ENCODE data around the gene ZNF578. TPM values are rescaled to one million over a fixed set of nuclear protein-coding genes. Genes with fewer than 3 reads are reported as not detected.

ZNF578 gene
- total RNA-seq (2014; rRNA removed; shearing (Covaris generic); ENCODE audit: low replicate concordance) = 0.04 TPM in 1 of 2 replicates, not detected in the other

- no peaks in the 10 kb centered on the region; the same call in 1 of the 2 replicates for H3K27me3 ChIP-seq (ENCODE audit: low read length)
- H3K4me3 ChIP-seq (ENCODE audit: low read length) = no peak within 1 kb of the TSS
- H4K20me1 ChIP-seq (ENCODE audit: insufficient read depth, low read depth, low read length) = no peaks in the 10 kb centered on the region
- no peak within 1 kb of the TSS for H3K4me2 ChIP-seq (ENCODE audit: low read depth, low read length, poor library complexity, severe bottlenecking)
- H3K27ac ChIP-seq (ENCODE audit: low read length) = no peak within 1 kb of the TSS
- no peak for DNase-seq
- no peak within 1 kb of the TSS for H2AFZ ChIP-seq (ENCODE audit: low read length)
- H3K9me2 ChIP-seq (replicated peaks; ENCODE audit: insufficient read depth, low read length) = no peaks in the 10 kb centered on the region
- H3K79me2 ChIP-seq (ENCODE audit: low read length) = no peaks in the 10 kb centered on the region
- no peak within 1 kb of the TSS for H3K9ac ChIP-seq (ENCODE audit: low read length)
- no peaks in the 10 kb centered on the region; the same call in 1 of the 2 replicates for H3K36me3 ChIP-seq (ENCODE audit: insufficient read depth, low read length)
- H3K4me1 ChIP-seq (ENCODE audit: low read length) = no peaks in the 10 kb centered on the region
- H3K9me3 ChIP-seq (ENCODE audit: low read length) = peaks cover 16% of the 10 kb centered on the region
Observed at GRCh38 chr19:52453324-52454094, at the start of gene ZNF578. ZNF578 (plus strand) TSS chr19:52453553; CDS start chr19:52501846, 48,293 bp downstream.

- H3K9ac ChIP-seq (ENCODE audit: low read length) = no peak overlapping the region
- no peaks in the 10 kb centered on the region for H3K79me2 ChIP-seq (ENCODE audit: low read length)
- H3K4me1 ChIP-seq (ENCODE audit: low read length) = no peaks in the 10 kb centered on the region
- no peak overlapping the region for H3K27ac ChIP-seq (ENCODE audit: low read length)
- H3K4me3 ChIP-seq (ENCODE audit: low read length) = no peak overlapping the region
- H3K27me3 ChIP-seq (ENCODE audit: low read length) = no peaks in the 10 kb centered on the region
- peaks cover 23% of the 10 kb centered on the region for H3K36me3 ChIP-seq (ENCODE audit: insufficient read depth, low read length)
- H4K20me1 ChIP-seq (ENCODE audit: insufficient read depth, low read depth, low read length) = no peaks in the 10 kb centered on the region
- H3K4me2 ChIP-seq (ENCODE audit: low read depth, low read length, poor library complexity, severe bottlenecking) = no peak overlapping the region
- peaks cover 32% of the 10 kb centered on the region for H3K9me3 ChIP-seq (ENCODE audit: low read length)
- no peak for DNase-seq
- H2AFZ ChIP-seq (ENCODE audit: low read length) = no peak overlapping the region
- H3K9me2 ChIP-seq (replicated peaks; ENCODE audit: insufficient read depth, low read length) = no peaks in the 10 kb centered on the region
Observed at GRCh38 chr19:52410276-52410675, 43.1 kb upstream of the ZNF578 start.

GRCh38 chr19:52415711-52416110 is 37.6 kb upstream of the ZNF578 start:
- H3K27ac ChIP-seq (ENCODE audit: low read length) = no peak overlapping the region
- no peak for DNase-seq
- no peak overlapping the region for H3K9ac ChIP-seq (ENCODE audit: low read length)
- peaks cover 43% of the 10 kb centered on the region for H3K9me3 ChIP-seq (ENCODE audit: low read length)
- no peaks in the 10 kb centered on the region for H4K20me1 ChIP-seq (ENCODE audit: insufficient read depth, low read depth, low read length)
- H3K4me3 ChIP-seq (ENCODE audit: low read length) = no peak overlapping the region
- H3K36me3 ChIP-seq (ENCODE audit: insufficient read depth, low read length) = peaks cover 3% of the 10 kb centered on the region; the same call in 1 of the 2 replicates
- H3K4me2 ChIP-seq (ENCODE audit: low read depth, low read length, poor library complexity, severe bottlenecking) = no peak overlapping the region
- H3K4me1 ChIP-seq (ENCODE audit: low read length) = no peaks in the 10 kb centered on the region
- no peaks in the 10 kb centered on the region for H3K9me2 ChIP-seq (replicated peaks; ENCODE audit: insufficient read depth, low read length)
- H3K27me3 ChIP-seq (ENCODE audit: low read length) = no peaks in the 10 kb centered on the region
- no peaks in the 10 kb centered on the region for H3K79me2 ChIP-seq (ENCODE audit: low read length)
- H2AFZ ChIP-seq (ENCODE audit: low read length) = no peak overlapping the region

GRCh38 chr19:52428937-52429336 is 24.4 kb upstream of the ZNF578 start, which contains the start of gene ZNF534:
ZNF534 (plus strand) TSS chr19:52429148; CDS start chr19:52431475, 2,327 bp downstream.
- H3K36me3 ChIP-seq (ENCODE audit: insufficient read depth, low read length) = no peaks in the 10 kb centered on the region
- H3K4me3 ChIP-seq (ENCODE audit: low read length) = no peak within 1 kb of the TSS
- H3K9ac ChIP-seq (ENCODE audit: low read length) = no peak within 1 kb of the TSS
- no peaks in the 10 kb centered on the region for H3K27me3 ChIP-seq (ENCODE audit: low read length)
- H4K20me1 ChIP-seq (ENCODE audit: insufficient read depth, low read depth, low read length) = no peaks in the 10 kb centered on the region
- H3K9me2 ChIP-seq (replicated peaks; ENCODE audit: insufficient read depth, low read length) = no peaks in the 10 kb centered on the region
- H3K79me2 ChIP-seq (ENCODE audit: low read length) = no peaks in the 10 kb centered on the region
- no peak within 1 kb of the TSS for H3K4me2 ChIP-seq (ENCODE audit: low read depth, low read length, poor library complexity, severe bottlenecking)
- no peak for DNase-seq
- H3K27ac ChIP-seq (ENCODE audit: low read length) = no peak within 1 kb of the TSS
- H3K4me1 ChIP-seq (ENCODE audit: low read length) = no peaks in the 10 kb centered on the region
- H2AFZ ChIP-seq (ENCODE audit: low read length) = no peak within 1 kb of the TSS
- H3K9me3 ChIP-seq (ENCODE audit: low read length) = peaks cover 12% of the 10 kb centered on the region

- H4K20me1 ChIP-seq (ENCODE audit: insufficient read depth, low read depth, low read length) = no peaks in the 10 kb centered on the region
- no peak overlapping the region for H3K4me3 ChIP-seq (ENCODE audit: low read length)
- DNase-seq = no peak
- no peak overlapping the region for H3K4me2 ChIP-seq (ENCODE audit: low read depth, low read length, poor library complexity, severe bottlenecking)
- H3K9me3 ChIP-seq (ENCODE audit: low read length) = peaks cover 24% of the 10 kb centered on the region
- peaks cover 6% of the 10 kb centered on the region; the same call in 1 of the 2 replicates for H3K27me3 ChIP-seq (ENCODE audit: low read length)
- H3K79me2 ChIP-seq (ENCODE audit: low read length) = no peaks in the 10 kb centered on the region
- H3K9me2 ChIP-seq (replicated peaks; ENCODE audit: insufficient read depth, low read length) = no peaks in the 10 kb centered on the region
- H2AFZ ChIP-seq (ENCODE audit: low read length) = no peak overlapping the region
- H3K9ac ChIP-seq (ENCODE audit: low read length) = no peak overlapping the region
- no peak overlapping the region for H3K27ac ChIP-seq (ENCODE audit: low read length)
- H3K4me1 ChIP-seq (ENCODE audit: low read length) = no peaks in the 10 kb centered on the region
- H3K36me3 ChIP-seq (ENCODE audit: insufficient read depth, low read length) = no peaks in the 10 kb centered on the region
Observed at GRCh38 chr19:52442179-52442578, 11.2 kb upstream of the ZNF578 start.

- peaks cover 7% of the 10 kb centered on the region; the same call in 1 of the 2 replicates for H3K27me3 ChIP-seq (ENCODE audit: low read length)
- H3K9me2 ChIP-seq (replicated peaks; ENCODE audit: insufficient read depth, low read length) = no peaks in the 10 kb centered on the region
- no peaks in the 10 kb centered on the region for H3K36me3 ChIP-seq (ENCODE audit: insufficient read depth, low read length)
- no peaks in the 10 kb centered on the region for H4K20me1 ChIP-seq (ENCODE audit: insufficient read depth, low read depth, low read length)
- DNase-seq = no peak
- no peak overlapping the region for H3K4me2 ChIP-seq (ENCODE audit: low read depth, low read length, poor library complexity, severe bottlenecking)
- H3K27ac ChIP-seq (ENCODE audit: low read length) = no peak overlapping the region
- H3K4me3 ChIP-seq (ENCODE audit: low read length) = no peak overlapping the region
- H3K9ac ChIP-seq (ENCODE audit: low read length) = no peak overlapping the region
- no peaks in the 10 kb centered on the region for H3K4me1 ChIP-seq (ENCODE audit: low read length)
- no peak overlapping the region for H2AFZ ChIP-seq (ENCODE audit: low read length)
- H3K9me3 ChIP-seq (ENCODE audit: low read length) = peaks cover 31% of the 10 kb centered on the region
- no peaks in the 10 kb centered on the region for H3K79me2 ChIP-seq (ENCODE audit: low read length)
Observed at GRCh38 chr19:52444506-52444905, 8.8 kb upstream of the ZNF578 start.

GRCh38 chr19:52451241-52451640 is 2.1 kb upstream of the ZNF578 start:
- DNase-seq = no peak
- Histone ChIP-seq H3K36me3 (ENCODE audit: insufficient read depth, low read length) (no peaks in the 10 kb centered on the region), H4K20me1 (ENCODE audit: insufficient read depth, low read depth, low read length) (no peaks in the 10 kb centered on the region), H3K4me2 (ENCODE audit: low read depth, low read length, poor library complexity, severe bottlenecking) (no peak overlapping the region), H3K79me2 (ENCODE audit: low read length) (no peaks in the 10 kb centered on the region), H3K9me2 (replicated peaks; ENCODE audit: insufficient read depth, low read length) (no peaks in the 10 kb centered on the region), H2AFZ (ENCODE audit: low read length) (no peak overlapping the region), H3K27ac (ENCODE audit: low read length) (no peak overlapping the region), H3K9ac (ENCODE audit: low read length) (no peak overlapping the region), H3K27me3 (ENCODE audit: low read length) (peaks cover 4% of the 10 kb centered on the region; the same call in 1 of the 2 replicates), H3K9me3 (ENCODE audit: low read length) (peaks cover 25% of the 10 kb centered on the region), H3K4me1 (ENCODE audit: low read length) (no peaks in the 10 kb centered on the region), H3K4me3 (ENCODE audit: low read length) (no peak overlapping the region)

GRCh38 chr19:52464798-52465470 is 11.6 kb downstream of the ZNF578 start:
- no peak overlapping the region for H2AFZ ChIP-seq (ENCODE audit: low read length)
- no peak for DNase-seq
- no peaks in the 10 kb centered on the region for H3K36me3 ChIP-seq (ENCODE audit: insufficient read depth, low read length)
- no peak overlapping the region for H3K4me2 ChIP-seq (ENCODE audit: low read depth, low read length, poor library complexity, severe bottlenecking)
- H3K79me2 ChIP-seq (ENCODE audit: low read length) = no peaks in the 10 kb centered on the region
- H3K4me1 ChIP-seq (ENCODE audit: low read length) = no peaks in the 10 kb centered on the region
- peaks cover 47% of the 10 kb centered on the region for H3K9me3 ChIP-seq (ENCODE audit: low read length)
- peaks cover 3% of the 10 kb centered on the region; the same call in 1 of the 2 replicates for H3K27me3 ChIP-seq (ENCODE audit: low read length)
- no peaks in the 10 kb centered on the region for H4K20me1 ChIP-seq (ENCODE audit: insufficient read depth, low read depth, low read length)
- no peak overlapping the region for H3K4me3 ChIP-seq (ENCODE audit: low read length)
- H3K9ac ChIP-seq (ENCODE audit: low read length) = no peak overlapping the region
- no peaks in the 10 kb centered on the region for H3K9me2 ChIP-seq (replicated peaks; ENCODE audit: insufficient read depth, low read length)
- H3K27ac ChIP-seq (ENCODE audit: low read length) = no peak overlapping the region
